ENCODE measurements around the gene ZNF416. TPM values are rescaled to one million over a fixed set of nuclear protein-coding genes. Genes with fewer than 3 reads are reported as not detected.
A peak's percentile ranks its signal among the peaks of the same experiment; 100 is the strongest.

Gene ZNF416
- total RNA-seq, 1 donor from 2014 or later: 3.5 TPM

GRCh38 chr19:57583104-57583520 lies 4.4 kb upstream of the ZNF416 start:
- Mint-ChIP-seq H3K27me3 (ENCODE audit: low read depth) (no peaks in the 10 kb centered on the region), H3K4me1 (ENCODE audit: low read depth) (peaks cover 12% of the 10 kb centered on the region), H3K9me3 (peaks cover 63% of the 10 kb centered on the region), H3K27ac (no peak overlapping the region), H3K4me3 (ENCODE audit: low read depth) (no peak overlapping the region), H3K36me3 (ENCODE audit: low read depth) (peaks cover 56% of the 10 kb centered on the region)
- no peak for DNase-seq (ENCODE audit: low spot score)
- intact Hi-C loops (cut with micrococcal nuclease): no loop called here

DNA sequence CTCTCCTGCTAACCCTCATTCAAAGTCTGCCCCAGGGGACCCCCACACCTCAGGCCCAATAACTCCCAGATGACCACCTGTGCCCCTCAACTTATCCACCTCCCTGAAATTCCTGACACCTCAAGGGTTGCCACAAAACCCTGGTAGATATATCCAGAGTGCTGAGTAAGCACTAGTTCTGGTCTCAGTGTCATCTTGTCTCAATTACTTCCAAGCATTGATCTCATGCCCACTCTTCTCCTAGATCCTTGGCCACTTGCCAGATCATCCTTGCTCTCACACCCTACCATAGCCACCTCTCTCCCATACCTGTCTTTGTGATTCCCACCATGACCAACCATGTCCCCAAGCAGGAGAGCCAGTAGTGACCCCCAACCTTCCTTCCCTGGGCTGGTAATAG lies 2.0 kb downstream of the ZNF416 start:
- H3K4me3 Mint-ChIP-seq (ENCODE audit: low read depth): peak overlapping the region; percentile 2
- no peak for DNase-seq (ENCODE audit: low spot score)
- no peak overlapping the region for H3K27ac Mint-ChIP-seq
- peaks cover 77% of the 10 kb centered on the region for H3K9me3 Mint-ChIP-seq
- peaks cover 13% of the 10 kb centered on the region for H3K4me1 Mint-ChIP-seq (ENCODE audit: low read depth)
- H3K27me3 Mint-ChIP-seq (ENCODE audit: low read depth): no peaks in the 10 kb centered on the region
- intact Hi-C loops (cut with micrococcal nuclease): loop anchor here (5.0 to 10.0 kb wide), 2 partner anchors 89 to 238 kb away; partner anchors contain the start of genes ZNF419 and ZNF552
- H3K36me3 Mint-ChIP-seq (ENCODE audit: low read depth): peaks cover 73% of the 10 kb centered on the region

GRCh38 chr19:57572415-57572947 lies 6.2 kb downstream of the ZNF416 start:
- Mint-ChIP-seq H3K27ac (no peak overlapping the region), H3K4me3 (ENCODE audit: low read depth) (no peak overlapping the region), H3K27me3 (ENCODE audit: low read depth) (no peaks in the 10 kb centered on the region), H3K36me3 (ENCODE audit: low read depth) (peaks cover 67% of the 10 kb centered on the region), H3K4me1 (ENCODE audit: low read depth) (peaks cover 2% of the 10 kb centered on the region), H3K9me3 (peaks cover 89% of the 10 kb centered on the region)
- no peak for DNase-seq (ENCODE audit: low spot score)
- intact Hi-C loops (cut with micrococcal nuclease): loop anchor here (10.0 kb wide), 1 partner anchor 242 kb away; the partner anchor contains the start of gene ZNF552

DNA sequence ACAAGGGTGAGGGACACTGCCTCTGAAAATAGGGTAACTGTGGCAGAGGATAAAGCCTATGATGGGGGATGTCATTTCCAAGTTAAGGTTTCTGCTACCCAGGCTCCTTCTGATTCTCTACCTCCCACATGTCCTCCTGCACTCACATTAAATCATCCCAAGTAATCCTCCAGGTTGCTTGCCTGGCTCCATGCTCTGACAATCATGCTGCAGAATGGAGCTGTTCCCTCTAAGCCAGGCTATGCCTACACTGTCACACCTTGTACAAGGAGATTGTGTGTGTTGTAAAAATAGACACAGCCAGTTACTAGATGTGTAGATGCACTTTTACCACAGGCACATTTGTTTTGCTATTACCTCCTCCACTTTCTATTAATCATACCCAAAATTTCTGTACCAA lies 8.0 kb downstream of the ZNF416 start:
- H3K4me1 Mint-ChIP-seq (ENCODE audit: low read depth): no peaks in the 10 kb centered on the region
- intact Hi-C loops (cut with micrococcal nuclease): loop anchor here (10.0 kb wide), 1 partner anchor 244 kb away; the partner anchor contains the start of gene ZNF552
- peaks cover 89% of the 10 kb centered on the region for H3K9me3 Mint-ChIP-seq
- no peaks in the 10 kb centered on the region for H3K27me3 Mint-ChIP-seq (ENCODE audit: low read depth)
- no peak overlapping the region for H3K27ac Mint-ChIP-seq
- no peak overlapping the region for H3K4me3 Mint-ChIP-seq (ENCODE audit: low read depth)
- no peak for DNase-seq (ENCODE audit: low spot score)
- peaks cover 50% of the 10 kb centered on the region for H3K36me3 Mint-ChIP-seq (ENCODE audit: low read depth)

- intact Hi-C loops (cut with micrococcal nuclease): no loop called here
- no peaks in the 10 kb centered on the region for H3K4me1 Mint-ChIP-seq (ENCODE audit: low read depth)
- DNase-seq (ENCODE audit: low spot score): no peak
- H3K9me3 Mint-ChIP-seq: peaks cover 78% of the 10 kb centered on the region
- H3K4me3 Mint-ChIP-seq (ENCODE audit: low read depth): no peak overlapping the region
- H3K27ac Mint-ChIP-seq: no peak overlapping the region
- peaks cover 9% of the 10 kb centered on the region for H3K36me3 Mint-ChIP-seq (ENCODE audit: low read depth)
- H3K27me3 Mint-ChIP-seq (ENCODE audit: low read depth): no peaks in the 10 kb centered on the region
Measured at GRCh38 chr19:57566396-57567265, 12.1 kb downstream of the ZNF416 start.

DNA sequence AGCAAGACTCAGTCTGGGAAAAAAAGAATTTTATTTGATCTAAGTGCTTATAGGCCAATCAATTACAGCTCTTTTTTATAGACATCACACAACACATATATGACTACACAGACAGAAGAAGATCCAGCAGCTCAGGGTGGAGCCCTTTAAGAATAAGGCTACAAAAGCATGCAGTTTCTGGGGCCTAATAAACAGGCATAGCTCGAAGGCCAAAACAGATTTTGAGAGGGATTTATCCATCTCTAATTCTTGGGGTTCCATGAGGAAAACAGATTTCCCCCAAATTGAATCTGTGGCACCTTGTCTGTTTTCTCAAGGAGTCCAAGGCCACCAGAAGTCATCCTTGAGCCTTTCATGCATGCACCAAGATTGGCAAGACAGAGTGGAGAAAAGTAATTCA lies 15.2 kb downstream of the ZNF416 start:
- Mint-ChIP-seq H3K9me3 (peaks cover 73% of the 10 kb centered on the region), H3K36me3 (ENCODE audit: low read depth) (peaks cover 4% of the 10 kb centered on the region), H3K27ac (no peak overlapping the region), H3K27me3 (ENCODE audit: low read depth) (no peaks in the 10 kb centered on the region), H3K4me3 (ENCODE audit: low read depth) (no peak overlapping the region), H3K4me1 (ENCODE audit: low read depth) (peaks cover 11% of the 10 kb centered on the region)
- intact Hi-C loops (cut with micrococcal nuclease): no loop called here
- no peak for DNase-seq (ENCODE audit: low spot score)

- Mint-ChIP-seq H3K4me3 (ENCODE audit: low read depth) (peak overlapping the region; percentile 88), H3K27me3 (ENCODE audit: low read depth) (no peaks in the 10 kb centered on the region), H3K27ac (peak overlapping the region; percentile 76), H3K4me1 (ENCODE audit: low read depth) (peaks cover 18% of the 10 kb centered on the region), H3K36me3 (ENCODE audit: low read depth) (peaks cover 32% of the 10 kb centered on the region), H3K9me3 (peaks cover 59% of the 10 kb centered on the region)
- intact Hi-C loops (cut with micrococcal nuclease): no loop called here
- no peak for DNase-seq (ENCODE audit: low spot score)
Measured at GRCh38 chr19:57560049-57560491, 18.6 kb downstream of the ZNF416 start.

DNA sequence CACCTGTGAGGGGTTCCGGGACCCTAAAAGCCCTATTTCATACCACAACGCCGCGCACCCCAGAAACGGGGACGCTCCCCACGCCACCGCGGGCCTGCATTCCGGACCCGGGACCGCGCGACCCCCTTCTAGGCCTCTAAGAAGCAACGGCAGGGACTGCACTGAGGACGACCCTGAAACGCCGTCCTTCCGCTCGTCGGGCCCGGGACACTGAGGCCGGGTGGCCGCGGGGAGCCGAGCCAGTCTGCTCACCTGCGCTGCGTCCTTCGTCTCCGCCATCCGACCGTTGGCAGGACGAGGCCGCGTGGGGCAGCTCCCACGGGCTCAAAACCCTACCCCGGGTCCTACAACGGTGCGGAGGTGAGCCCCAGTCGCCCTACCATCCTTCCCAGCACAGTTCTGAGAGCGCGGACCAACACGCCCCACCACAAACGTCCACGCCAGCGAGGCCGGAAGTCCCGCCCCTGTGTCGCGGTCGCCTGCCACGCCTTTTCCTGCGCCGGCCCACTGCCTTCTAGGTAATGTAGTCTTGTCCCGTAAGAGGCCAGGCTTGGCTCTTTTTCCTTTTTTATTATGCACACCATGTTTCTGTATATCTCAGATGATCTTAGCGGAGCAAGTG lies 19.2 kb downstream of the ZNF416 start, which contains the start of gene ZNF550:
Gene ZNF550 (minus strand): TSS at position 460 of the 622 bp plus-strand sequence. CDS start 181 bp downstream, at position 279.
- H3K4me3 Mint-ChIP-seq (ENCODE audit: low read depth): peak within 1 kb of the TSS; percentile 88
- DNase-seq (ENCODE audit: low spot score): peak; percentile 82
- peaks cover 18% of the 10 kb centered on the region for H3K4me1 Mint-ChIP-seq (ENCODE audit: low read depth)
- peaks cover 38% of the 10 kb centered on the region for H3K36me3 Mint-ChIP-seq (ENCODE audit: low read depth)
- intact Hi-C loops (cut with micrococcal nuclease): loop anchor here (1.0 kb wide), 3 partner anchors 19 to 40 kb away; partner anchors contain the start of genes ZNF416, ZNF530 and ZNF549
- H3K9me3 Mint-ChIP-seq: peaks cover 61% of the 10 kb centered on the region
- H3K27me3 Mint-ChIP-seq (ENCODE audit: low read depth): no peaks in the 10 kb centered on the region
- peak within 1 kb of the TSS; percentile 76 for H3K27ac Mint-ChIP-seq

GRCh38 chr19:57559008-57559403 lies 19.7 kb downstream of the ZNF416 start:
- Mint-ChIP-seq H3K27me3 (ENCODE audit: low read depth) (no peaks in the 10 kb centered on the region), H3K4me1 (ENCODE audit: low read depth) (peaks cover 18% of the 10 kb centered on the region), H3K9me3 (peaks cover 63% of the 10 kb centered on the region), H3K4me3 (ENCODE audit: low read depth) (peak overlapping the region; percentile 88), H3K36me3 (ENCODE audit: low read depth) (peaks cover 43% of the 10 kb centered on the region), H3K27ac (peak overlapping the region; percentile 76)
- no peak for DNase-seq (ENCODE audit: low spot score)
- intact Hi-C loops (cut with micrococcal nuclease): loop anchor here (1.0 kb wide), 3 partner anchors 19 to 40 kb away; partner anchors contain the start of genes ZNF416, ZNF530 and ZNF549

DNA sequence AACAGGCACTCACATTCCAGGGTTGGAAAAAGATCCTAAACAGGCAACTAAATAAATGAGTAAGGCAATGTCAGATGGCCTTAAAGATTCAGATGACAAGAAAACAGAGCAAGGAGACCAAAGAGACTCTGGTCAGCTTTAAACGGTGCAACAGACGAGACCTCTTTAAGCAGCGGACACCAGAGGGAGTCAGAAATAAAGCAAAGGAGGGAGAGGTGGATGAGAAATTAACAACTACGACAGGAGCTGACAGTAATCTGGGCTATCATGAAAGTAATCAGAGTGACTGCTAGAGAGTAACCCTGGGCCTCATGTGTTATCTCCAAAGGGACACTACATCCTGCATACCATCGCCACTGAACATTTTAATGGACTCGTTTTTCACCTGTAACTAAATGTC lies 20.2 kb downstream of the ZNF416 start:
- DNase-seq (ENCODE audit: low spot score): no peak
- Mint-ChIP-seq H3K9me3 (peaks cover 61% of the 10 kb centered on the region), H3K36me3 (ENCODE audit: low read depth) (peaks cover 48% of the 10 kb centered on the region), H3K4me3 (ENCODE audit: low read depth) (peak overlapping the region; percentile 88), H3K27me3 (ENCODE audit: low read depth) (no peaks in the 10 kb centered on the region), H3K27ac (peak overlapping the region; percentile 76), H3K4me1 (ENCODE audit: low read depth) (peaks cover 18% of the 10 kb centered on the region)
- intact Hi-C loops (cut with micrococcal nuclease): no loop called here

DNA sequence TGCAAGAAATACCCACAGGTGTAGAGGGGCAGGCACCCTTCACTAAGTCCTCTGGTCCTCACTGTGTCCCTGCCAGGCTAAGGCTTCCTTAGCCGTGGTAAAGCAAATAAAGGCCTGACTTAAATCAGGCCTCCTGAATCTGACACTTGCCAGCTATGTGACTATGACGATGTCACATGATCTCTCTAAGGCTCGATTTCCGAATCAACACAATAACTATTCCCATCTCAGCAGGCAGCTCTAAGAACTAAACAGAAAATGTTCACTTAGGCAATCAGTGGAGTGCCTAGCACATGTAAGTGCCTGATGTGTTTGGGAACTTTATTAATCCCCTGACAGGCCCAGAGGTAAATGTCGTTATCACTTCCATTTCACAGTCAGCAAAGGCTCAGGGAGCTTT lies 21.1 kb downstream of the ZNF416 start:
- Mint-ChIP-seq H3K27ac (no peak overlapping the region), H3K9me3 (peaks cover 65% of the 10 kb centered on the region), H3K4me1 (ENCODE audit: low read depth) (peaks cover 18% of the 10 kb centered on the region), H3K4me3 (ENCODE audit: low read depth) (peak overlapping the region; percentile 88), H3K36me3 (ENCODE audit: low read depth) (peaks cover 56% of the 10 kb centered on the region), H3K27me3 (ENCODE audit: low read depth) (no peaks in the 10 kb centered on the region)
- no peak for DNase-seq (ENCODE audit: low spot score)
- intact Hi-C loops (cut with micrococcal nuclease): no loop called here

DNA sequence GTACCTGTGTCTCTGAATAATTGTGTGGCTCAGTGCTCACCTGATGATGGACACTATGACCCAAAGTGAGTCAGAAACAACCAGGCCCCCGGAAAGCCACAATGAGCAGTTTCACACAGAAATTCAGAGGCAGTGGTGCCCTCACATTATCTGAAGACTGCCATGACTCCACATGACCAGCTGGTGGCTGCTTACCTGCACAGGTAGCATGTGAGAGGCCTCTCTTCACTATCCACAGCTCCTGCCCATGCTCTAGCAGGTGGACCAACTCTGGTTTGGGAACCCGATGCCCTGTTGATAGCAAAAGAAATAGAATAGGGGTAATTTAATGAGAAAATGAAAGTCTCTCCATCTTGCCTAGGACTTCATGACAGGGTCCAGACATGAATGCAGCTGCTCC lies 26.3 kb downstream of the ZNF416 start:
- H3K4me1 Mint-ChIP-seq (ENCODE audit: low read depth): no peaks in the 10 kb centered on the region
- H3K27me3 Mint-ChIP-seq (ENCODE audit: low read depth): no peaks in the 10 kb centered on the region
- H3K4me3 Mint-ChIP-seq (ENCODE audit: low read depth): no peak overlapping the region
- intact Hi-C loops (cut with micrococcal nuclease): no loop called here
- H3K27ac Mint-ChIP-seq: no peak overlapping the region
- H3K9me3 Mint-ChIP-seq: peaks cover 78% of the 10 kb centered on the region
- no peak for DNase-seq (ENCODE audit: low spot score)
- peaks cover 100% of the 10 kb centered on the region for H3K36me3 Mint-ChIP-seq (ENCODE audit: low read depth)

Data from activated T-helper 2 cell treated with anti-CD3 and anti-CD28 coated beads, Interferon-gamma antibody, Interleukin-2, Interleukin-4, amounts not matched to agents 10 μg/mL and 5 μg/mL and 100 μg/mL, durations not matched to agents 14 hours and 24 hours and 36 hours (primary cell).